Mucosa of rectum (tissue), 2 donors: Measurements from ENCODE around the gene RICTOR.

ENCODE experiments used
- H3K27ac ChIP-seq, 2 donors: one replicate each; pipeline ENCODE4 v1.7.0; 2013; ENCODE audit warnings: inconsistent platforms in 2 of 2, low read depth in 2 of 2, low read length in 2 of 2
- H3K27me3 ChIP-seq, 2 donors: one replicate each; pipeline ENCODE4 v1.7.0; 2013; ENCODE audit warnings: low read length in 2 of 2; ENCODE audit not compliant: control insufficient read depth in 2 of 2, insufficient read depth in 2 of 2
- H3K36me3 ChIP-seq, 2 donors: one replicate each; pipeline ENCODE4 v1.7.0; 2013; ENCODE audit warnings: low read length in 2 of 2; ENCODE audit not compliant: control insufficient read depth in 2 of 2, insufficient read depth in 2 of 2
- H3K4me1 ChIP-seq, 2 donors: one replicate each; pipeline ENCODE4 v1.7.0; 2013; ENCODE audit warnings: low read length in 2 of 2, mild to moderate bottlenecking in 1 of 2; ENCODE audit not compliant: control insufficient read depth in 2 of 2, insufficient read depth in 2 of 2
- H3K4me3 ChIP-seq, 2 donors: one replicate each; pipeline ENCODE4 v1.7.0; 2013; ENCODE audit warnings: low read length in 2 of 2
- H3K9ac ChIP-seq, 2 donors: one replicate each; pipeline ENCODE4 v1.7.0; 2013; ENCODE audit warnings: low read length in 2 of 2, low read depth in 1 of 2, mild to moderate bottlenecking in 1 of 2
- H3K9me3 ChIP-seq, 2 donors: one replicate each; pipeline ENCODE4 v1.7.0; 2013; ENCODE audit warnings: low read length in 2 of 2; ENCODE audit not compliant: control insufficient read depth in 2 of 2
- donor health status: healthy.
- donor health status: Normal muscosa, but diverticular disease.

The RICTOR gene

DNA sequence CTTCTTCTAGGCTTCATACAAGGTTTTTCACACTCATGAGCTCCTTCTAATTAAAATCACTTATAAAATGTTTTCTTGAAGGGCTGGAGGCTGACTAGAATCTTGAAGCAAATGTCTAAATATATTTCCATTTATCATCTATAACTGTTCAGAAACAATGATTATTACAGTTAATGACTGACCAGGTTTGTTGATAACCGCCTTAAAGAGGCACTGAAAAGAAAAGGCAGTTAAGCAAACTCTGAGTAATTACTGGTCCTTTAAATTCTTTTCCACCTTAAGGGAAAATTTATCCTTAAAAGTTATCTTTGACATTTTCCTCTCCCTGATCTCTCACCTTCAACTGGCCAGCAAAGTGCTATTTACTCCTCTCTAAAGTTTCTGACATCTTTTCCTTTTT, 43.2 kb downstream of the RICTOR start:
- H3K4me3 ChIP-seq, result no peak overlapping the region
- peaks cover 0 to 2% of the 10 kb centered on the region in 2 donors for H3K36me3 ChIP-seq
- H3K27me3 ChIP-seq, result no peaks in the 10 kb centered on the region
- H3K9me3 ChIP-seq, result no peaks in the 10 kb centered on the region
- no peaks in the 10 kb centered on the region for H3K4me1 ChIP-seq
- H3K27ac ChIP-seq, result no peak overlapping the region
- H3K9ac ChIP-seq, result no peak overlapping the region

DNA sequence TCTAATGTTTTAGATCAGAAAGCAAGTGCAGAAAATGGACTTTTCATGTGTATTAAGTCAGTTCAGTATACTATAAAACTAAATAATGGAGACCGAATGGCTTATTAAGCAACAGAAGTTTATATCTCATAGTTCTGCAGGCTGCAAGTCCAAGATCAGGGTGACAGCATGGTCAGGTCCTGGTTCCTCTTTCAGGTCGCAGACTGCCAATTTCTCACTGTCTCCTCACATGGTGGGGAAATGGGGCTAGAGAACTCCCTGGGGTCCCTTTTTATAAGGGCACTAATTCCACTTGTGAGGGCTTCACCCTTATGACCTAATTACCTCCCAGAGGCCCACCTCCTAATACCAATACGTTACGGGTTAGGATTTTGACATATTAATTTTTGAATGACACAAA, 48.7 kb downstream of the RICTOR start:
- no peak overlapping the region for H3K27ac ChIP-seq
- H3K9ac ChIP-seq, result no peak overlapping the region
- no peaks in the 10 kb centered on the region for H3K9me3 ChIP-seq
- peaks cover 0 to 2% of the 10 kb centered on the region in 2 donors for H3K36me3 ChIP-seq
- no peak overlapping the region for H3K4me3 ChIP-seq
- H3K27me3 ChIP-seq, result no peaks in the 10 kb centered on the region
- H3K4me1 ChIP-seq, result no peaks in the 10 kb centered on the region

DNA sequence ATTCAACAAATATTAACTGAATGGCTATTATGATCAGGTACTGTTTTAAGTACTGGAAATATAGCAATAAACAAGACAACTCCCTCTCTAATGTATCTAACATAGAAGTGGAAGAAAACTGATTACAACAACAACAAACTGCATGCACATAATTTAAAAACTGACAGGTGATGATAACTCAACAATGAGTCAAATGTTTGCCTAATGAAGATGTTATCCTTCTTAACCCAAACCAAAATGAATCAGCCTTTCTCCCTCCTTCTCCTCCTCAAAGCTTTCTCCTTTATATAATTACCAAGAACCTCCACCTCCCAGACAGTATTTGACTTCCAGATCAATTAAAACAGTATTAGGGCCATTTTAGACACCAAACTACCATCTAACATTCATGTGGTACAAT, 49.3 kb downstream of the RICTOR start:
- H3K4me1 ChIP-seq, result no peaks in the 10 kb centered on the region
- H3K36me3 ChIP-seq, result peaks cover 5% of the 10 kb centered on the region in 2 donors
- H3K9me3 ChIP-seq, result no peaks in the 10 kb centered on the region
- no peak overlapping the region for H3K4me3 ChIP-seq
- H3K9ac ChIP-seq, result no peak overlapping the region
- H3K27me3 ChIP-seq, result no peaks in the 10 kb centered on the region
- H3K27ac ChIP-seq, result no peak overlapping the region

DNA sequence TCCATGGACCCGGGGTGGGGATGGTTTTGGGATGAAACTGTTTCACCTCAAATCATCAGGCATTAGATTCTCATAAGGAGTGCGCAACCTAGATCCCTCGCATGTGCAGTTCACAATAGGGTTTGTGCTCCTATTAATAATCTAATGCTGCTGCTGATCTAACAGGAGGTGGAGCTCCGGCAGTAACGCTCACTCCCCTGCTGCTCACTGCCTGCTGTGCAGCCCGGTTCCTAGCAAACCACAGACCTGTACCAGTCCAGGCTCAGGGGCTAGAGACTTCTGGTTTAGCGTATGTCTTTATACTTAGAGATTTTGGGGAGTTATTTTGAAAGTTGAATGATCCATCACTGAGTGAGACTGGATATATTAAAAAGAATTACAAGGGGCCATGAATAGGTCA, 50.2 kb downstream of the RICTOR start:
- H3K4me3 ChIP-seq, result no peak overlapping the region
- no peak overlapping the region for H3K27ac ChIP-seq
- peaks cover 8 to 10% of the 10 kb centered on the region in 2 donors for H3K36me3 ChIP-seq
- no peaks in the 10 kb centered on the region for H3K27me3 ChIP-seq
- no peak overlapping the region for H3K9ac ChIP-seq
- no peaks in the 10 kb centered on the region for H3K4me1 ChIP-seq
- H3K9me3 ChIP-seq, result no peaks in the 10 kb centered on the region

DNA sequence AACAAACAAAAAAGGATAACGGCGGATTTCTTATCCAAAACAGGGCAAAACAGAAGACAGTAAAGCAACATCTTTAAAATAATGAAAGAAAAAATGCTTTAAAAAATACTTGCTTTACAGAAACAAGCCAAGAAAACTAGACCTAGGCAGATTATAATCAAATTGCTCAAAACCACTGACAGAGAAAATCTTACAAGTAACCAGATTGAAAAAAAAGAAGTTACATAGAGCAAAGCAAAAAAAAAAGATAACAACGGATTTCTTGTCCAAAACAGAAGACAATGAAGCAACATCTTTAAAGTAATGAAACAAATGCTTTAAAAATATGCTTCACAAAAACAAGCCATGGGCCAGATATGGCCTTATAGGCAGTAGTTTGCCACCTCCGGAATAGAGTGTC, 51.1 kb downstream of the RICTOR start:
- Histone ChIP-seq H3K36me3 (peaks cover 10 to 11% of the 10 kb centered on the region in 2 donors), H3K27me3 (no peaks in the 10 kb centered on the region), H3K4me3 (no peak overlapping the region), H3K27ac (no peak overlapping the region), H3K4me1 (no peaks in the 10 kb centered on the region), H3K9me3 (no peaks in the 10 kb centered on the region), H3K9ac (no peak overlapping the region)

DNA sequence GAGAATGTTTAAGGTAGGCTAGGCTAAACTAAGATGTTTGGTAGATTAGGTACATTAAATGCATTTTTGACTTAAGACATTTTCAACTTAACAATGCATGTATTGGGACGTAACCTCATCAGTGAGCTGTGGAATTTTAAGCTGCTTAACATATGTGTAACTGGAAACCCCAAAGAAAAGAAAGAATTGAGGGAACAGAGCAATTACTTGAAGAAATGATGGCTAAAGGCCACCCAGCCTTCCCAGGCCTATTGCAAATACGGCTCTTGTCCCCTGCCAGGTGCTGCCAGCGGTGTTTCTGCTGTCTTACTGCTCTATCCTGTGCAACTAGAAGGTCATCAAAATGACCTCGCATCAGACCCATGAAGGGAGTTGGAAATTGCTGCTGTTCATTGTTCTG, 52.0 kb downstream of the RICTOR start:
- Histone ChIP-seq H3K36me3 (peaks cover 10 to 11% of the 10 kb centered on the region in 2 donors), H3K4me3 (no peak overlapping the region), H3K27me3 (no peaks in the 10 kb centered on the region), H3K9me3 (no peaks in the 10 kb centered on the region), H3K27ac (no peak overlapping the region), H3K4me1 (no peaks in the 10 kb centered on the region), H3K9ac (no peak overlapping the region)

DNA sequence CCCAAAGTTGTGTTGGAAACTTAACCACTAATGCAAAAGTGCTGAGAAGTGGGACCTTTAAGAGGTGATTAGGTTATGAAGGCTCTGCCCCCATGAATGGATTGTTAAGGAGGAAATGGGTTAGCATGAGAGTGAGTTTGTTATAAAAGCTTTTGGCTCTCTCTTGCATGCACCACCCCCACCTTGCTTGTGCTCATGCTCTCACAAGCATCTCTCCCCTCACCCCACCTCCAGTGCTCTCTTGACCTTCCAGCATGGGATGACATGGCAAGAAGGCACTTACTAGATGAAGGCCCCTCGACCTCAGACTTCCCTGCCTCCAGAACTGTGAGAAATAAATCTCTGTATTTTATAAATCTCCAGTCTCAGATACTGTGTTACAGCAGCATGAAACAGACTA, 52.8 kb downstream of the RICTOR start:
- H3K36me3 ChIP-seq, result peaks cover 10 to 11% of the 10 kb centered on the region in 2 donors
- no peaks in the 10 kb centered on the region for H3K9me3 ChIP-seq
- H3K27ac ChIP-seq, result no peak overlapping the region
- no peak overlapping the region for H3K9ac ChIP-seq
- no peaks in the 10 kb centered on the region for H3K27me3 ChIP-seq
- no peak overlapping the region for H3K4me3 ChIP-seq
- H3K4me1 ChIP-seq, result no peaks in the 10 kb centered on the region

DNA sequence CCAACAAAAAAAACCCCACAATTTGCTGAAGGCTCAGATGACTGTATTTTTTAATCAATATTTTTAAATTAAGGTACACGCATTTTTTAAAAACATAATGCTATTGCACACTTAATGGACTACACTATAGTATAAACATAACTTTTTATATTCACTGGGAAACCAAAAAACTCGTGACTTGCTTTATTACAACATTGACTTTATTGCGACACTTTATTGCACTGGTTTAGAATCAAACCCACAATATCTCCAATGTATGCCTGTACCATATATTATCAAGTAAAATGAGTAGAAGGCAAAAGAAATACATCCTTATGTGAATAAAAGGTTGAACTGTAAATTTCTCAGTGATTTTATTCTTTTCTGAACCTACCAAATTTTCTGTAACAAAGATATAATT, 53.7 kb downstream of the RICTOR start:
- Histone ChIP-seq H3K4me1 (peaks cover 4 to 7% of the 10 kb centered on the region in 2 donors), H3K9me3 (no peaks in the 10 kb centered on the region), H3K4me3 (no peak overlapping the region), H3K36me3 (peaks cover 10 to 11% of the 10 kb centered on the region in 2 donors), H3K27me3 (no peaks in the 10 kb centered on the region), H3K9ac (no peak overlapping the region), H3K27ac (no peak overlapping the region)

DNA sequence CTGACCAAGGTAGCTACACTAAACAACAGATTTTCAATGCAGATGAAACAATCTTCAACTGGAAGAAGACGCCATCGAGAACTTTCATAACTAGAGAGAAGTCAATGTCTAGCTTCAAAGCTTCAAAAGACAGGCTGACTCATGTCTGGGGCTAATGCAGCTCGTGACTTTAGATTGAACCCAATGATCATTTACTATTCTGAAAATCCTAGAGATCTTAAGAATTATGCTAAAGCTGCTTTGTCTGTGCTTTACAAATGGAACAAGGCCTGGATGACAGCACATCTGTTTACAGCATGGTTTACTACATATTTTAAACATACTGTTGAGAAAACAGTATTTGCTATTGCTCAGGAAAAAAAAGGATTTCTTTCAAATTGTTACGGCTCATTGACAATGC, 54.9 kb downstream of the RICTOR start:
- Histone ChIP-seq H3K36me3 (peaks cover 10 to 11% of the 10 kb centered on the region in 2 donors), H3K4me1 (peaks cover 8 to 9% of the 10 kb centered on the region in 2 donors), H3K27ac (no peak overlapping the region), H3K4me3 (no peak overlapping the region), H3K9me3 (no peaks in the 10 kb centered on the region), H3K27me3 (no peaks in the 10 kb centered on the region), H3K9ac (no peak overlapping the region)

DNA sequence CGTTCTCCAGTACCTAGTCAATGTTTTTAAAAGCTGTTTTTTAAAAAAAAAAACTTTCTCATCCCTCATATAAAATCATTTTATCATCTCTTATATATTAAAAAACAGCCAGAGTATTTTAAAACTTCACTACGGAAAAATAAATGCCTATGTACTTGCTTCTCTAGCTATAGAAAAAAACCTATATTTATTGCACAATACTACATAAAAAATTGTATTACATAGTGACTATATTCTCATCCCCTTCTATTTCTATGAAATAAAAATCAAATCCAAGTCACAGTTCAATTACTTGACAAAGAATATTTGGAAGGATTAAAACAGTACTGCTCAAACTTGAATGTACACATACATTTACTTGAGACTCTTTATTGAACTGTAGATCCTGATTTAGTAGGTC, 56.7 kb downstream of the RICTOR start:
- Histone ChIP-seq H3K9me3 (no peaks in the 10 kb centered on the region), H3K36me3 (peaks cover 10 to 13% of the 10 kb centered on the region in 2 donors), H3K9ac (no peak overlapping the region), H3K27me3 (no peaks in the 10 kb centered on the region), H3K4me1 (peaks cover 8 to 9% of the 10 kb centered on the region in 2 donors), H3K27ac (no peak overlapping the region), H3K4me3 (no peak overlapping the region)
